Chondrocyte (in vitro differentiated cells): ENCODE results near the gene PYCR2. TPM values are rescaled to one million over a fixed set of nuclear protein-coding genes. Genes with fewer than 3 reads are reported as not detected.

Experiments
- DNase-seq: peaks from one replicate; pipeline ENCODE4 v3.0.0; 2021; ENCODE audit warnings: mixed read lengths, low spot score
- H3K27ac Mint-ChIP-seq: one replicate; pipeline ENCODE4 v1.8.0; 2021; ENCODE audit warnings: mild to moderate bottlenecking, moderate library complexity, mixed read lengths; ENCODE audit not compliant: unreplicated experiment
- H3K27me3 Mint-ChIP-seq: 2 replicates; pipeline ENCODE4 v1.8.0; 2021; ENCODE audit warnings: low read depth, mixed read lengths
- H3K36me3 Mint-ChIP-seq: 2 replicates; pipeline ENCODE4 v1.8.0; 2021; ENCODE audit warnings: low read depth, mixed read lengths
- H3K4me1 Mint-ChIP-seq: 2 replicates; pipeline ENCODE4 v1.8.0; 2021; ENCODE audit warnings: low read depth, mild to moderate bottlenecking, mixed read lengths
- H3K4me3 Mint-ChIP-seq: one replicate; pipeline ENCODE4 v1.8.0; 2021; ENCODE audit warnings: mild to moderate bottlenecking, moderate library complexity, mixed read lengths; ENCODE audit not compliant: unreplicated experiment
- H3K9me3 Mint-ChIP-seq: 2 replicates; pipeline ENCODE4 v1.8.0; 2021; ENCODE audit warnings: low read depth, mixed read lengths
- CTCF ChIP-seq: fragments of 200-600 bp; sonication (generic); IDR thresholded peaks from 2 replicates; pipeline ENCODE4 v1.5.0; 2021; ENCODE audit warnings: antibody characterized with exemption, mild to moderate bottlenecking, moderate library complexity
- total RNA-seq: library from RNA; stranded (reverse); gene quantifications from 3 replicates; pipeline ENCODE4 v1.2.1, GENCODE V29; 2021

PYCR2 gene
- total RNA-seq, 1 donor from 2014 or later, result 43.4 TPM

DNA sequence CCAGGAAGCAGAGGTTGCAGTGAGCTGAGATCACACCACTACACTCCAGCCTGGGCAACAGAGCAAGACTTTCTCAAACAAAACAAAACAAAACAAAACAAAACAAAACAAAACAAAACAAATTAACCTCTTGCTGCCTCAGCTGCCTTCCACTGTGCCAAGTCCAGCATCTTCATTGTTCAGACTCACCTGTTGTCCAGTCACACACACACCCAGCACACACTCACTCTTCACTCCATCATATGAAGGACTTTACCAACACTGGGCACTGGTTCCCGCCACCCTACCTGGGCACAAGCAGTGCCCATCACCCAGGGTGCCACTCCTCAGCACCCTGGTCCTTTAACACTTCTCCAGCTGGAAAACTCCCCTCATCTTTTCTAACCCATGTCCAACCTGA lies 14.6 kb downstream of the PYCR2 start:
- H3K4me1 Mint-ChIP-seq, result peaks cover 3% of the 10 kb centered on the region

GRCh38 chr1:225908773-225909172 lies 15.3 kb downstream of the PYCR2 start:
- Mint-ChIP-seq H3K27ac (no peak overlapping the region), H3K27me3 (no peaks in the 10 kb centered on the region), H3K4me3 (no peak overlapping the region), H3K4me1 (peaks cover 3% of the 10 kb centered on the region), H3K36me3 (peaks cover 2% of the 10 kb centered on the region), H3K9me3 (no peaks in the 10 kb centered on the region)
- DNase-seq, result no peak
- TF ChIP-seq CTCF, result no peak

More for the DNA sequence above, 14.6 kb downstream of the PYCR2 start:
- no peak for DNase-seq
- Mint-ChIP-seq H3K27ac (no peak overlapping the region), H3K36me3 (peaks cover 2% of the 10 kb centered on the region), H3K9me3 (no peaks in the 10 kb centered on the region), H3K27me3 (no peaks in the 10 kb centered on the region), H3K4me3 (no peak overlapping the region)
- TF ChIP-seq CTCF, result no peak

GRCh38 chr1:225908013-225908640 lies 15.9 kb downstream of the PYCR2 start:
- Mint-ChIP-seq H3K27me3 (no peaks in the 10 kb centered on the region), H3K4me3 (no peak overlapping the region), H3K27ac (no peak overlapping the region), H3K9me3 (no peaks in the 10 kb centered on the region), H3K4me1 (peaks cover 3% of the 10 kb centered on the region), H3K36me3 (peaks cover 2% of the 10 kb centered on the region)
- TF ChIP-seq CTCF, result no peak
- DNase-seq, result no peak

- no peak overlapping the region for H3K27ac Mint-ChIP-seq
- H3K9me3 Mint-ChIP-seq, result no peaks in the 10 kb centered on the region
- H3K36me3 Mint-ChIP-seq, result no peaks in the 10 kb centered on the region
- no peak for DNase-seq
- no peaks in the 10 kb centered on the region for H3K27me3 Mint-ChIP-seq
- H3K4me3 Mint-ChIP-seq, result no peak overlapping the region
- H3K4me1 Mint-ChIP-seq, result peaks cover 3% of the 10 kb centered on the region
- no peak for TF ChIP-seq CTCF
Observed at GRCh38 chr1:225907341-225907740, 16.7 kb downstream of the PYCR2 start.

DNA sequence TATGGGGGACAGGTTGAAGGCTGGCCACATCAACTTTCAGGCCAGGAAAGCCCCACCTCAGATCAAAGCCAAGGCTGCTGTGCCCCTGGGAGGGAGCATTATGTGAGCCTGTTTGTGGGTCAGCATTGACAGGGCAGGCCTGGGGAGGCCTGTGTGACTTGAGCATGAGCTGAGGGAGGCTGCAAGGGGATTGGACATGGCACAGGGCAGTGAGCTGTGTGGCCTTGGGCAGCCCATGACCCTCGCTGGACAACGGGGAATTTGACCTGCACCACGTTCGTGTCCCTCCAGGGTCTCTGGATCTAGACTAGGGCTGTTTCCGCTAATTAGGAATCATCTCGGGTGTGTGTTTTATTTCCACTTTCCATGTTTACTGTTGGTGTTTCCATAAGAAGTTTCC lies 17.6 kb downstream of the PYCR2 start:
- no peaks in the 10 kb centered on the region for H3K9me3 Mint-ChIP-seq

More for the DNA sequence above, 17.6 kb downstream of the PYCR2 start:
- no peak for TF ChIP-seq CTCF
- Mint-ChIP-seq H3K4me3 (no peak overlapping the region), H3K36me3 (no peaks in the 10 kb centered on the region), H3K27me3 (no peaks in the 10 kb centered on the region), H3K27ac (no peak overlapping the region), H3K4me1 (no peaks in the 10 kb centered on the region)
- no peak for DNase-seq
